HG03342 (cell line): ENCODE measurements around the gene VAV2.
"Not testable (repeated sequence)": the region's sequence is repeated elsewhere in the genome, so short reads cannot be mapped to it uniquely, and the experiment has no call there.

Experiments
- ATAC-seq: cut with Tn5 transposase; IDR thresholded peaks from one replicate; pipeline ENCODE4 v1.9.1; 2021; ENCODE audit warnings: mild to moderate bottlenecking, moderate library complexity; ENCODE audit not compliant: unreplicated experiment

The VAV2 gene

GRCh38 chr9:133775291-133775690 is 216.8 kb downstream of the VAV2 start:
- no peak for ATAC-seq

DNA sequence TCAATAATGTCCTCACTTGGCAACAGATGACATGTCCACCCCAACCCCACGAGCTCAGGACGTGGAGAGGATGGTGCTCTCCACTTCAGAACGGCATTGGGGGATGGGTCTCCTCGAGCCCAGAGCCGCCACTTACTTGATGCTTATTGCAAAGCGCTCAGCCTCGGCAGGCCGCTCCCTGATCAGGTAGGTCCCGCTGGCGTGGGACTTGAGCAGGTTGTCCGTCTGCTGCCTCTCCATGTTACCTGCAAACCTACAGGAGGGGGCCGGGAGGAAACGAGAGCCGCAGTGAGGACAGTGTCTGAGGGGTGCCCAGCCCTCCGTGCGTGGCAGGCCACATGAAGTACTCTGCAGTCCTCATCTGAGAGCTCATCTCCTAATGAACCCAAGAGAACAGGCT is 217.3 kb downstream of the VAV2 start:
- ATAC-seq, result no peak

DNA sequence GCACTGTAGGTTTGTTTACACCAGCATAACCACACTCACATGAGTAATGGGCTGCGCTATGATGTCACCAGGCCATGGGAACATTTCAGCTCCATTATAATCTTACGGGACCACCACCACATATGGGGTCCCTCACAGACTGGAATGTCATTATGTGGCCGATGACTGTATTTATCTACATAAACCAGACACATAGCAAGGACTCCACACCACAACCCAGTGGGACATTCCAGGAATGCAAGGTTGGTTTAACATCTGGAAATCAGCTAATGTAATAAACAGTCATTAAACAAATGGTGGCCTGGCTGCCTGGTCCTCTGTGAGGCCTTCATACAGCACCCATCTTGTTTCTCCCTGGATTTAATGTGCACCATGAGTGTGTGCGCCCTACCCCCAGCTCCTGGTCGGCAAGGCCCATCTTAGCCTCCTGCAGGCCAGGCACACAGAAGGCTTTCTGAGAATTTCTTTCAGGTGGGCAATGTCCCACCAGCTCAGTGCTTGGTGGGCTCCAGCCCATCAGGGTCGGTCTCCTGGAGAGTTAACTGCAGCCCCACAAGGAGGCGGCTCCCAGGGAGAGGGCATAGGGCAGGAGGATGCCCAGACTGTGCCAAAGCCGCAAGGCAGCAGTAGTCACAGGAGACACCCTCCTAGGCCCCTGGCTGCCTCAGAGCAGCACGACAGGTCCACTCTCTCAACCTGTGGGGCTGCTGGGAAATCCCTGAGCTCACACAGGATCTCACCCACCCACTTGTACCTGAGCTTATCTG is 218.1 kb downstream of the VAV2 start:
- no peak for ATAC-seq

DNA sequence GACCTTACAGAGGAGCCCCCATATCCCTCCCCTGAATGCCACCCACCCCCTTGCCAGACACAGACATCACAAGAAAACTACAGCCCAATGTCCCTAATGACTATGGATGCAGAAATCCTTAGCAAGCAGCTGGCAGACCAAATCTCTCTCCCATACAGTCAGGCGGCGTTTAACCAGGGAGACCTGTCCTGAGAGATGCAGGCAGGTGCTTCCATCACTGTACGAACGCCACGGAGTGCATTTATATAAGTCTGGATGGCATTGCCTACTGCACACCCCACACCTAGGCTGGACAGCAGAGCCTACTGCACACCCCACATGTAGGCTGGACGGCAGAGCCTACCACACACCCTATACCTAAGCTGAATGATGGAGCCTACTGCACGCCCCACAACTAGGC is 219.5 kb downstream of the VAV2 start:
- ATAC-seq, result no peak

- ATAC-seq, result no peak
Measured at GRCh38 chr9:133771486-133772482, 220.3 kb downstream of the VAV2 start.

- no peak for ATAC-seq
Measured at GRCh38 chr9:133770076-133770777, 221.9 kb downstream of the VAV2 start.

- no peak for ATAC-seq
Measured at GRCh38 chr9:133769511-133770075, 222.5 kb downstream of the VAV2 start.

GRCh38 chr9:133768859-133769510 is 223.1 kb downstream of the VAV2 start:
- no peak for ATAC-seq

DNA sequence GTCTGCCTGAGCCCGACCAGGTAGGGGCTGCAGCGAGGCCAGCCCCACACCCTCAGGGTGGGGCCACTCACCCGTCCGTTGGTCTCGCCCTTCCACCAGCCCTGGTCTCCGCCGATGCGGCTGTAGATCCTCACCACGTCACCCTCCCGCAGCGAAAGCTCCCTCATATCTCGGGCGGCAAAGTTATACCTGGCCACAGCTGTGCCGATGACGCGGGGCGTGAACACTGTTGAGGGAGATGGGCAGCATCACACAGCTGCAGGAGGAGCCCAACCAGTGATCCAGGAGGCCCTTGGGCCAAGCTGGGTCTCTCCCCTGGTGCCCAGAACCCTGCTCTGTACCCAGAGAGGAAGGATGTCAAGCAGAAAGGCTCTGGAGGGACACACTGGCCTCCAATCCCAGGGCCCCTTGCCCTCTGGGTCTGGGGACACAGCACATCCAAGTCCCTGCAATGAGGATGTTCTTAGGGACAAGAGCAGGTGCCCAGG is 223.7 kb downstream of the VAV2 start:
- no peak for ATAC-seq

- no peak for ATAC-seq
Measured at GRCh38 chr9:133767625-133768024, 224.5 kb downstream of the VAV2 start.

GRCh38 chr9:133767008-133767407 is 225.1 kb downstream of the VAV2 start:
- no peak for ATAC-seq

DNA sequence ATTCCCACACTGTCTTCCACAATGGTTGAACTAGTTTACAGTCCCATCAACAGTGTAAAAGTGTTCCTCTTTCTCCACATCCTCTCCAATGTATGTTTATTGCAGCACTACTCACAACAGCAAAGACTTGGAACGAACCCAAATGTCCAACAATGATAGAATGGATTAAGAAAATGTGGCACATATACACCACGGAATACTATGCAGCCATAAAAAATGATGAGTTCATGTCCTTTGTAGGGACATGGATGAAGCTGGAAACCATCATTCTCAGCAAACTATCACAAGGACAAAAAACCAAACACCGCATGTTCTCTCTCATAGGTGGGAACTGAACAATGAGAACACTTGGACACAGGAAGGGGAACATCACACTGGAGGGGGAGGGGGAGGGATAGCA is 225.9 kb downstream of the VAV2 start:
- not testable (repeated sequence) for ATAC-seq

GRCh38 chr9:133763272-133764183 is 228.6 kb downstream of the VAV2 start:
- ATAC-seq, result no peak

- no peak for ATAC-seq
Measured at GRCh38 chr9:133762488-133763271, 229.4 kb downstream of the VAV2 start.

GRCh38 chr9:133761641-133762248 is 230.4 kb downstream of the VAV2 start:
- ATAC-seq, result no peak

DNA sequence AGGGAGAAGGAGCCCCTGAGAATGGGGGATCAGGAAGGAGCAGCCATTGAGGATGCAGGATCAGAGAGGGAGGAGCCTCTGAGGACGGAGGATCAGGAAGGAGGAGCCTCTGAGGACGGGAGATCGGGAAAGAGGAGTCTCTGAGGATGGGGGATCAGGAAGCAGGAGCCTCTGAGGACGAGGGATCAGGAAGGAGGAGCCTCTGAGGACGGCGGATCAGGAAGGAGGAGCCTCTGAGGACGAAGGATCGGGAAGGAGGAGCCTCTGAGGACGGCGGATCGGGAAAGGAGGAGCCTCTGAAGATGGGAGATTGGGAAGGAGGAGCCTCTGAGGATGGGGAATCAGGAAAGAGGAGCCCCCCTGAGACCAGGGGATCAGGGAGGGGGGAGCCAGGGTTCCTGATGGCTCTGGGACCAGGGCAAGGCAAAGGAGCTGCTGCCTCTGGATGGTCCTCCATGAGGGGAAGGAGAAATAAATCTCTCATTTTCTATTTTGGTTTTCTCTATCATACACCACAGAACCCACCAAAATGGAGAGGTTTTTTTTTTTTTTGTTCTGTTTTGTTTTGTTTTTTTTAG is 231.3 kb downstream of the VAV2 start:
- ATAC-seq, result no peak

DNA sequence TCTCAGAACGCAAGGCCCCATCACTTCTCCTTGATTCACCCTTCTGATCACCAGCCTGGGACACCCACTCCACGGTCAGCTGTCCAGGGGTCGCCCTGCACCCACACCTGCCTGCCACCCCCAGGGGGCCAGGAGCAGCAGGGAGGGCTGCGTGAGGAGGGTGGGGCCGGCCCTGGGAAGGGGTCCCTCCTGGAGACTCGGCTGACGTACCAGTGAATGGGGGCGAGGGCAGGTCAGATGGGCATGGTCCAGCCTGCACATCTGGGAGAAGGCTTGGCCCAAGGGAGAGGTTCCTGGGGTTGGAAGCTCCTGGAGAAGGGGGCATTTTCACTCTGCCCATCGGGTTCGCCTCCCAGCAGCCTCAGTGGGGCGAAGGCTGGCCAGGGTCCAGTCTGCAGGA is 232.2 kb downstream of the VAV2 start:
- ATAC-seq, result no peak
